ENCODE results near the gene ACTL6B.
A peak's percentile ranks its signal among the peaks of the same experiment; 100 is the strongest.

DNA sequence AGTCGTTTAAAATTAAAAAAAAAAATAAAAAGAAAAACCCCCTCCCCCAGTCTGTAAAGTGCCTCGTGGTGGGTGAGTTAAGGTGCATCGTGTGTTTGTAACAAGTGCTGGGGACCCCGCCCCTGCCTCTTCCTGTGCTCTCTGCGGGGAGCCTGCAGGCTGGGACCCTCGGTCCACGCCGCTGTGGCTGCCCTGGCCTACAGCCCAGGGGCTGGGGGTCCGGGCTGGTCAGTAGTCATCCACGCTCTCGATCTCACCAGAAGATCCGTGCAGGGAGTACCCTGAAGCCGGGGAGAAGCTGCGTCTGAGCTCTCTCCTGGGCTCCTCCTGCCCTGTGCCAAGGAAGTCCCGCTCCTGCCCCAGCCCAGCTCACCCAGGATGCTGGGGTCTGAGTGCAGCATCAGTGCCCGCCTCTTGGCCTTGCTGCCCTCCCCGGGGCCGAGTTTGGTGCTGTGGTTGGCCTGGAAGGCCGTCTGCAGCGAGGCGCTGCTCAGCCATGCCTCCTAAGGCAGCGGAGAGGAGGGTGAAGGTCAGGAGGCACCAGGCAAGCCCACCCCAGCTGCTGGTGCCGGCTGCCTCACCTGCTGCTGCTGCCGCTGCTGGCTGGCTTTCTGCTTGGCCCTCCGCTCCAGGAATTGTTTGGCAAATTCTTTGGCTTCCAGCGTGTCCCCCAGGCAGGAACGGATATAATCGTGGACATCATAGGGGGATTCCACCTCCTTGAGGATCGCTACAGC is 25.4 kb upstream of the ACTL6B start:
- TF ChIP-seq POLR2A (IDR thresholded peaks at IDR 0.05) (no peak), POLR2AphosphoS5 (IDR thresholded peaks at IDR 0.05) (peak; percentile 67 to 89 (median 70))
- TF ChIP-seq, protein P1, sequence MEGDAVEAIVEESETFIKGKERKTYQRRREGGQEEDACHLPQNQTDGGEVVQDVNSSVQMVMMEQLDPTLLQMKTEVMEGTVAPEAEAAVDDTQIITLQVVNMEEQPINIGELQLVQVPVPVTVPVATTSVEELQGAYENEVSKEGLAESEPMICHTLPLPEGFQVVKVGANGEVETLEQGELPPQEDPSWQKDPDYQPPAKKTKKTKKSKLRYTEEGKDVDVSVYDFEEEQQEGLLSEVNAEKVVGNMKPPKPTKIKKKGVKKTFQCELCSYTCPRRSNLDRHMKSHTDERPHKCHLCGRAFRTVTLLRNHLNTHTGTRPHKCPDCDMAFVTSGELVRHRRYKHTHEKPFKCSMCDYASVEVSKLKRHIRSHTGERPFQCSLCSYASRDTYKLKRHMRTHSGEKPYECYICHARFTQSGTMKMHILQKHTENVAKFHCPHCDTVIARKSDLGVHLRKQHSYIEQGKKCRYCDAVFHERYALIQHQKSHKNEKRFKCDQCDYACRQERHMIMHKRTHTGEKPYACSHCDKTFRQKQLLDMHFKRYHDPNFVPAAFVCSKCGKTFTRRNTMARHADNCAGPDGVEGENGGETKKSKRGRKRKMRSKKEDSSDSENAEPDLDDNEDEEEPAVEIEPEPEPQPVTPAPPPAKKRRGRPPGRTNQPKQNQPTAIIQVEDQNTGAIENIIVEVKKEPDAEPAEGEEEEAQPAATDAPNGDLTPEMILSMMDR (IDR thresholded peaks at IDR 0.05 in 8 of 11, conservative IDR thresholded peaks at IDR 0.05 in 3 of 11) = no peak
